HepG2 (cell line): ENCODE data around the gene UGP2. TPM values are rescaled to one million over a fixed set of nuclear protein-coding genes. Genes with fewer than 3 reads are reported as not detected.

ENCODE experiments used
- ATAD3A ChIP-seq: sonication (generic); formaldehyde crosslinking; IDR thresholded peaks from 2 replicates; pipeline ENCODE4 v1.4.0; 2020; ENCODE audit warnings: missing genetic modification reagents
- BRD4 ChIP-seq: sonication (generic); formaldehyde crosslinking; IDR thresholded peaks from 2 replicates; pipeline ENCODE4 v1.4.0; 2020; ENCODE audit warnings: missing genetic modification reagents
- CREB1 ChIP-seq, 2 experiments: fragments of 450-650 bp in 1 of 2; IDR thresholded peaks; 2 replicates each; pipeline ENCODE4 v1.6.1; 2016 to 2017; ENCODE audit warnings: control low read depth in 1 of 2, mild to moderate bottlenecking in 1 of 2, missing compliant biosample characterization in 1 of 2, missing genetic modification characterization in 1 of 2
- KDM1A ChIP-seq: IDR thresholded peaks from 2 replicates; pipeline ENCODE4 v1.6.1; 2016; ENCODE audit warnings: missing compliant biosample characterization
- MLLT10 ChIP-seq: sonication (generic); formaldehyde crosslinking; IDR thresholded peaks from 2 replicates; pipeline ENCODE4 v1.4.0; 2020; ENCODE audit warnings: missing genetic modification reagents
- SMC3 ChIP-seq: IDR thresholded peaks from 2 replicates; pipeline ENCODE4 v1.6.1; 2011; ENCODE audit warnings: low read length, improper control_type of control experiment
- SP2 ChIP-seq: sonication (generic); formaldehyde crosslinking; IDR thresholded peaks from 2 replicates; pipeline ENCODE4 v1.5.1; 2020; ENCODE audit warnings: mild to moderate bottlenecking, missing genetic modification reagents
- SP5 ChIP-seq: IDR thresholded peaks from 2 replicates; pipeline ENCODE4 v1.6.1; 2016; ENCODE audit warnings: low read depth, borderline replicate concordance
- TAF1 ChIP-seq: sonication (generic); formaldehyde crosslinking; IDR thresholded peaks from 2 replicates; pipeline ENCODE4 v1.4.0; 2020; ENCODE audit warnings: missing genetic modification reagents
- ZBTB7A ChIP-seq: sonication (generic); formaldehyde crosslinking; IDR thresholded peaks from 2 replicates; pipeline ENCODE4 v1.8.0; 2022; ENCODE audit warnings: mild to moderate bottlenecking, missing genetic modification reagents
- ZFP37 ChIP-seq: sonication (generic); formaldehyde crosslinking; IDR thresholded peaks from 2 replicates; pipeline ENCODE4 v1.4.0; 2020; ENCODE audit warnings: missing genetic modification reagents, borderline replicate concordance
- ZNF503 ChIP-seq: sonication (generic); formaldehyde crosslinking; IDR thresholded peaks from 2 replicates; pipeline ENCODE4 v1.4.0; 2020; ENCODE audit warnings: missing genetic modification reagents
- ZNF530 ChIP-seq: sonication (generic); formaldehyde crosslinking; IDR thresholded peaks from 2 replicates; pipeline ENCODE4 v1.5.0; 2020; ENCODE audit warnings: low read depth, mild to moderate bottlenecking, missing genetic modification reagents
- ZNF589 ChIP-seq: sonication (generic); formaldehyde crosslinking; conservative IDR thresholded peaks from 2 replicates; pipeline ENCODE4 v1.8.0; 2022; ENCODE audit warnings: mild to moderate bottlenecking, moderate library complexity, missing genetic modification reagents
- ZNF670 ChIP-seq: sonication (generic); formaldehyde crosslinking; IDR thresholded peaks from 2 replicates; pipeline ENCODE4 v1.8.0; 2022; ENCODE audit warnings: mild to moderate bottlenecking, missing genetic modification reagents, borderline replicate concordance
- ZSCAN5A ChIP-seq: sonication (generic); formaldehyde crosslinking; IDR thresholded peaks from 2 replicates; pipeline ENCODE4 v1.8.0; 2022; ENCODE audit warnings: mild to moderate bottlenecking, missing genetic modification reagents, borderline replicate concordance
- polyA plus RNA-seq, 8 experiments: library from polyadenylated mRNA; depleted of rRNA in 3 of 8; stranded (reverse) in 7 of 8; unstranded in 1 of 8; fragments of >200 nt; fragmentation: Illumina TruSeq in 4 of 8; extraction: Trizol in 4 of 8; gene quantifications; 2 replicates each; pipeline versions ENCODE4 v1.2.1 to v1.2.3, GENCODE V29; 2011 to 2016; ENCODE audit warnings: low read depth in 4 of 8, missing spikeins in 1 of 8, mixed read lengths in 1 of 8; ENCODE audit not compliant: insufficient read depth in 1 of 8
- total RNA-seq, 5 experiments: library from RNA; depleted of rRNA; stranded (reverse); fragments of >200 nt; fragmentation: Illumina TruSeq; extraction: Trizol; gene quantifications; 2 replicates each; pipeline ENCODE4 v1.2.3, GENCODE V29; 2016; ENCODE audit warnings: low read depth in 1 of 5
- TF ChIP-seq, protein P1 (sequence below): sonication (generic); formaldehyde crosslinking; IDR thresholded peaks from 2 replicates; pipeline ENCODE4; 2020; ENCODE audit warnings: missing genetic modification reagents, mild to moderate bottlenecking, borderline replicate concordance
- TF ChIP-seq, protein P2 (sequence below): sonication (generic); formaldehyde crosslinking; IDR thresholded peaks from 2 replicates; pipeline ENCODE4 v1.8.1; 2023; ENCODE audit warnings: missing genetic modification reagents, mild to moderate bottlenecking, borderline replicate concordance
- TF ChIP-seq, protein P3 (sequence below): sonication (generic); formaldehyde crosslinking; IDR thresholded peaks from 2 replicates; pipeline ENCODE4 v1.5.0; 2020; ENCODE audit warnings: mild to moderate bottlenecking, missing genetic modification reagents, moderate library complexity

UGP2 gene
- total and polyA plus RNA-seq, 2 of the 13 experiments (the other 11 are each of a cell fraction or from before 2014, with no cell fraction given): 96.0 to 134 TPM

GRCh38 chr2:63841254-63842022 lies at the start of gene UGP2 (continued):
- no peak for TF ChIP-seq ZNF589 (CRISPR knock-in tag)
- TF ChIP-seq ZNF670 (CRISPR knock-in tag): no peak; the same call in 1 of the 2 replicates
- TF ChIP-seq, protein P1, sequence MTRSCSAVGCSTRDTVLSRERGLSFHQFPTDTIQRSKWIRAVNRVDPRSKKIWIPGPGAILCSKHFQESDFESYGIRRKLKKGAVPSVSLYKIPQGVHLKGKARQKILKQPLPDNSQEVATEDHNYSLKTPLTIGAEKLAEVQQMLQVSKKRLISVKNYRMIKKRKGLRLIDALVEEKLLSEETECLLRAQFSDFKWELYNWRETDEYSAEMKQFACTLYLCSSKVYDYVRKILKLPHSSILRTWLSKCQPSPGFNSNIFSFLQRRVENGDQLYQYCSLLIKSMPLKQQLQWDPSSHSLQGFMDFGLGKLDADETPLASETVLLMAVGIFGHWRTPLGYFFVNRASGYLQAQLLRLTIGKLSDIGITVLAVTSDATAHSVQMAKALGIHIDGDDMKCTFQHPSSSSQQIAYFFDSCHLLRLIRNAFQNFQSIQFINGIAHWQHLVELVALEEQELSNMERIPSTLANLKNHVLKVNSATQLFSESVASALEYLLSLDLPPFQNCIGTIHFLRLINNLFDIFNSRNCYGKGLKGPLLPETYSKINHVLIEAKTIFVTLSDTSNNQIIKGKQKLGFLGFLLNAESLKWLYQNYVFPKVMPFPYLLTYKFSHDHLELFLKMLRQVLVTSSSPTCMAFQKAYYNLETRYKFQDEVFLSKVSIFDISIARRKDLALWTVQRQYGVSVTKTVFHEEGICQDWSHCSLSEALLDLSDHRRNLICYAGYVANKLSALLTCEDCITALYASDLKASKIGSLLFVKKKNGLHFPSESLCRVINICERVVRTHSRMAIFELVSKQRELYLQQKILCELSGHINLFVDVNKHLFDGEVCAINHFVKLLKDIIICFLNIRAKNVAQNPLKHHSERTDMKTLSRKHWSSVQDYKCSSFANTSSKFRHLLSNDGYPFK: peak; percentile 68; the same call in 1 of the 2 replicates
- no peak for TF ChIP-seq CREB1 (IDR thresholded peaks at IDR 0.05)
- no peak for TF ChIP-seq CREB1 (CRISPR knock-in tag; IDR thresholded peaks at IDR 0.05)
- TF ChIP-seq ATAD3A (CRISPR knock-in tag): no peak
- TF ChIP-seq MLLT10: no peak
- TF ChIP-seq TAF1: peak; percentile 69
- peak; percentile 94 for TF ChIP-seq ZBTB7A (CRISPR knock-in tag)
- TF ChIP-seq, protein P2, sequence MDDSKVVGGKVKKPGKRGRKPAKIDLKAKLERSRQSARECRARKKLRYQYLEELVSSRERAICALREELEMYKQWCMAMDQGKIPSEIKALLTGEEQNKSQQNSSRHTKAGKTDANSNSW (CRISPR knock-in tag): peak; percentile 48; the same call in 1 of the 2 replicates
- TF ChIP-seq BRD4 (CRISPR knock-in tag): peak; percentile 35; the same call in 1 of the 2 replicates
- peak; percentile 77; the same call in 1 of the 2 replicates for TF ChIP-seq ZNF530
- no peak for TF ChIP-seq SP2 (CRISPR knock-in tag)
- no peak for TF ChIP-seq ZSCAN5A
- peak; percentile 6; the same call in 1 of the 2 replicates for TF ChIP-seq SMC3
- TF ChIP-seq, protein P3, sequence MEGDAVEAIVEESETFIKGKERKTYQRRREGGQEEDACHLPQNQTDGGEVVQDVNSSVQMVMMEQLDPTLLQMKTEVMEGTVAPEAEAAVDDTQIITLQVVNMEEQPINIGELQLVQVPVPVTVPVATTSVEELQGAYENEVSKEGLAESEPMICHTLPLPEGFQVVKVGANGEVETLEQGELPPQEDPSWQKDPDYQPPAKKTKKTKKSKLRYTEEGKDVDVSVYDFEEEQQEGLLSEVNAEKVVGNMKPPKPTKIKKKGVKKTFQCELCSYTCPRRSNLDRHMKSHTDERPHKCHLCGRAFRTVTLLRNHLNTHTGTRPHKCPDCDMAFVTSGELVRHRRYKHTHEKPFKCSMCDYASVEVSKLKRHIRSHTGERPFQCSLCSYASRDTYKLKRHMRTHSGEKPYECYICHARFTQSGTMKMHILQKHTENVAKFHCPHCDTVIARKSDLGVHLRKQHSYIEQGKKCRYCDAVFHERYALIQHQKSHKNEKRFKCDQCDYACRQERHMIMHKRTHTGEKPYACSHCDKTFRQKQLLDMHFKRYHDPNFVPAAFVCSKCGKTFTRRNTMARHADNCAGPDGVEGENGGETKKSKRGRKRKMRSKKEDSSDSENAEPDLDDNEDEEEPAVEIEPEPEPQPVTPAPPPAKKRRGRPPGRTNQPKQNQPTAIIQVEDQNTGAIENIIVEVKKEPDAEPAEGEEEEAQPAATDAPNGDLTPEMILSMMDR: peak; percentile 68
- no peak for TF ChIP-seq KDM1A (CRISPR knock-in tag)
- TF ChIP-seq SP5 (CRISPR knock-in tag): peak; percentile 81
- TF ChIP-seq ZNF503: no peak
- TF ChIP-seq ZFP37: peak; percentile 47; the same call in 1 of the 2 replicates
